DMS153 treated with DMSO at 0.1 percent for 48 hours (cell line): ENCODE results near the gene PSMD6.

Source experiments
- DNase-seq: peaks from one replicate; lab custom pipeline; 2025; ENCODE audit not compliant: unreplicated experiment; lab: John Stamatoyannopoulos, UW

Gene PSMD6

DNA sequence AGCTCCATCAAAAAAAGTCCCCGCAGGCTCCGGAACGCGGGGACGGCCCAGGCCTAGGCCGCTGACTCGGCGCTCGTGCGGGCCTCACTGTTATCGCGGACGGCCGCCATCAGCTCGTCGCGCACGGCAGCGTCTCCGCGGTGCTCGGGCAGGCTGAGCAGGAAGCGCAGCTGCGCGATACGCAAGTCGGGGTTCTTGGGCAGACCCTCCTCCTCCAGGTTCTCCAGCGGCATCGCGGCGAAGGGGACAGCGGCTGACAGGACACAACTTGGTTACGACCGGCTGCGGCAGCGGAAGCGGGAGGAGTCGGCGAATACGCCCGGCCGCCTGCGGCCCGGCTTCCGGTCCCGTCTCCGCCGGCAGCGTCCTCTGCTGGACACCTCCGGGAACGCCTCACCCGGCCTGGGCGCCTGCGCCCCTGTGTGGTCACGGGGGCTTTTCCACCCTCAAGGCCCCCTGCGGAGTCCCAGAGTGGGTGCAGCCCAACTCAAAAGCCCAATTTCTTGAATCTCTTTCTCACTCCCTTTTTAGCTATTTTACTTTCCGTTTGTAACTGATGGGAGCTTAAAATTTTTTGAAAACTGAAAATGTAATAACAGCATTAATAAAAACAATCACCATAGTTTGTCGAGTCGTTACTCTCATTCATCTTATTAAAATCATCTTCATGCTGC lies at the start of gene PSMD6:
TSS of gene PSMD6 (minus strand) at position 308 of the 674 bp plus-strand sequence. CDS start at position 233, 75 bp downstream.
- DNase-seq, result peak; percentile 5

DNA sequence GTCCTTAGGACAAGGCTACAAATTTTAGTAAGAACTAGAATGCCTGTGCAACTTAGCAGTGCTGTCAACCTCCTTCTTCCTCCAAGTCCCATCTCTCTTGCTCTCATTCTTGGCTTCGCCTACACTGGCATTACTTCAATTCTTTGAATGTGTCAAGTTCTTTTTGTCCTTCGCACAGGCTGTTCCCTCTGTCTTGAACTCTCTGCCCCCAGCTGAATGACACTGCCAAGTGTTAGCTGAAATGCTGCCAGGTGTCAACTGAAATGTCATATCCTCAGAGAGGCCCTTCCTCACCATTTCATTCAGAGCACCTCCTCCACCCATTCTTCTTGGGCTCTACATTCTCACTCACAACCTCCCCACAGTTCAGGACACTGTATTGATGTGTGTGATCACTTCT lies 48.8 kb upstream of the PSMD6 start:
- DNase-seq, result no peak

DNA sequence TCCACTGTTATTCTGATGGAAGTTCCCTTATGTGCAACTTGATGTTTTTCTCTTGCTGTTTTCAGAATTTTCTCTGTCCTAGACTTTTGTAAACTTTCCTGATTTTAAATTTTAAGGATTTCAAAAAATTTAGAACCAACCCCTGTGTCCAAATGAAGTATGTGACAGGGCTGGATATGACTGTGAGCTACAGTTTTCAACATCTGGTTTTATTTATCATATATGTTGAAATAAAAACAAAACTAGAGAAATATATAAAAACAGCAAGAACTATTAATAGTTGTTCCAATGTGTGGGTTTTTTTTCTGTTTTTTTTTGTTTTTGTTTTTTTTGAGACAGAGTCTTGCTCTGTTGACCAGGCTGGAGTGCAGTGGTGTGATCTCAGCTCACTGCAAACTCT lies 47.4 kb upstream of the PSMD6 start:
- no peak for DNase-seq

DNA sequence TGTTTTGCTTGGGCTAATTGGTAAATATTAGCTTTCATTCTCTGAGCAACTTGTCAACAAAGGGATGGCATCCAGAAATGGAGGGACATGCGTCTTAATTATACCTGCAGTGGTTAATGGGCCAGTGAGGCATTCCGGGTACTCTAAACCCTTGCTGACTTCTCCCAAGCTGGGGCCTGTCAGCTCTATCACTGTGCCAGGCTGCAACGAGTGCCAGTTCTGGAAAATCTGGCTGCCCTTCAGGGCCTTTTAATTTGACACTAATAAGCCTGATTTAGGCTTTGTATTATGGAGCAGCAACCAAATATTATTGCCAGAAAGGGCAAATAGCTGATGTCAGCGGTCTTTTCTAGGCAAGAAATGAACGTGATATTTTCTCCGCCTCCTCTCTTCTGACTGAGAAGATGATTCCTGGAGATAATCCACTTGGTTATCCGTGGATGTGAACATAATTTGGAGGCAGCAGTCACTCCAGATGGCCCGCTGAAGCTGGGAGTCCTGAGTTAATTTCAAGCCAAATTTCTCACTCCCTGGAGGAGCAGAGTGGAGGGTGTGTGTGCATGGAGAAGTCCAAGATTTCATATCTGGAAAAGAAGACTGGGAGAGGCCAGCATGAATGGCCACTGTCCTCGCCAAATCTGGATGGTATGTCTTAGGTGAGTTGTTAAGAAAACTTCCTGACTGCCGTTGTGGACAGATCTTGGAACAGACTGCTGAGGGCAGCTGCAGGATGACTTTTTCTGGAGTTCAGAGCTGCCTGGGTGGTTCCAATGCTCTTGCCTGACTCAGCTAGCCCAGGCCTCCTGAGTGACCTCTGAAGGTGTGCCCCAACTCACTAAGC lies 44.4 kb upstream of the PSMD6 start:
- no peak for DNase-seq

DNA sequence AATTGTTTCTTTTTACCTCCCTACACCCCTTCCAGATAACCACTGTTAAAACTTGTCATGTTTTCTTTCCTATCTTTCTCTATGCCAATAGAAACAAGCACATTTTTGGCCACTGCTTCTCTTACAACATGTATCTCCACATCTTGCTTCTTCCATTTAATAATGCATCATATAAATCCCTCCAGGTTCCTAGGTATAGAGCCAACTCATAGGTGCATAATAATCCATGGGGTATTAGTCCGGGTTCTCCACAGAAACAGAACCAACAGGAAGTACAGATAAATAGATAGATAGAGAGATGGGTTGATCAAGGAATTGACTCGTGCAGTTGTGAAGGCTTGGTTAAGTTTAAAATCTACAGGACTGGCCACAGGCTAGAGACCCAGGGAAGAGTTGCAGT lies 41.5 kb upstream of the PSMD6 start:
- no peak for DNase-seq

DNA sequence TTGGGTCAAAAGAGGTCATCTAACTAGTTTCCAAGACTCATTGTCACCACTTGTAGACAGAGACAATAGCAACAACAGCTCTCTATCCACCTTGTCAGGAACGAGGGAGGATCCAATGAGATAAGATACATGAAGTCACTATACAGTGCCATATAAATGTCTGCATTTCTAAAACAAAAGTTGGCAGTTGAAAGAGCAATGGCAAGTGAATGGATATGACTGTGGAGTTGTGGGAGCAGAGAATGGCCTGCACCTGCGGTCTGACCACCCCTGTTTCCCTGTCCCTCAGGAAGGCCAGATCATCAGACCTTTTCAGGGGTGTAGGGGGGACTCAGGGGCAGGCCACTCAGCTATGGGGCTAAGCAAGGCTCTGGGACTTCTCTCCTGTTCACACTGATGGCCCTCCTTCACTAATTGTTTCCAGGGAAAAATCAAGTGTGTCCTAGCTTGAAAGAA lies 40.7 kb upstream of the PSMD6 start:
- no peak for DNase-seq

DNA sequence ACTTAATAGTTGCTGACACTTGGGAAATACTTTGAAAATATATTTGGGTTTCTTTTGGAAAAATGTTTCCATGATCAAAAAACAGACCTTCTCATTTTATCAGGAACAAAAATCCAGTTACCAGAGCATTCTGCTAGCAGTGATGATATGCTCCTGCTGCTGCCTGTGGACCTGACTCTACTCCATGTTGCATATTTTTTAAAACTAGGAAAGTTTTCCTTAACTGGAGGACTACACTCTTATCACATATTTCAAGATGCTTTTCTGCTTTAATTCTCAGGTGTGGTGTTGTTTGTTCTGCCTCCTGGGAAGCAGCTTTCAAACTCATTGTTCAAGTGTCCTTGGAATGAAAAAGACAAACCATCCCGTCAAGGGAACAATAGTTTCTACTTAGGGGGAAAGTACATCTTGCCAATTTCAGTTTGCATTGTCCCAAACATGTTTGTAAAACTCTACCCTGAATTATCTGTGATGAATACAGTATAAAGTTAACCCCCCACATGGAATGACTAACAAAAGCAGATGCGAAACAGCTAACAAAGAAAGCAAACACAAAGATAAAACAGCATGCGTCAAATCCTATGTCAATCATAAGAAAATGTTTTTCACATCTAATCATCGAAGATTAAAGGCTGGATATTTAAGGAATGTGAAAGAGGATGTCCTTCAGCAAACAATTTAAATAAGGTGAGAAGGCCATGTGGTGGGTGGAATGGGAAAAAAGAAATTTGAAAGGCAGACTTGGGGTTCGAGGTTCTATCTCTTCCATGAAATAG lies 40.1 kb upstream of the PSMD6 start:
- DNase-seq, result no peak

DNA sequence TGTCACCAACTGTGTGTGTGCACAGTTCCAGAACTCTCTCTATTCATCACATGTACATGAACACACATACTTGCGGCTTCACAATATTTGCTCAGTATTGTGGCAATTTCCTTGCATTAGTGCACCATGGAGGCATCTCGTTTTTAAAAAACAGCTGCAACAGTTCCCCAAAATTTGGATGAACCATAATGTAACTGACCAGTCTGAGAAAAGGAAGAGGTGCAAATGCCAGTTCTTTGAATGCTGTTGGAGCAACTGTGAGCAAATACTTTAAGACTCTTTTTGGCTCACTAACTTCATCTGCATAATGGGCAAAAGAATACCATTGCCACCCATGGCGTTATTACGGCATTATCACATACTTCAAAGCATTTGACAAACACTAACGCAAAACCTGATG lies 38.3 kb upstream of the PSMD6 start:
- DNase-seq, result no peak

DNA sequence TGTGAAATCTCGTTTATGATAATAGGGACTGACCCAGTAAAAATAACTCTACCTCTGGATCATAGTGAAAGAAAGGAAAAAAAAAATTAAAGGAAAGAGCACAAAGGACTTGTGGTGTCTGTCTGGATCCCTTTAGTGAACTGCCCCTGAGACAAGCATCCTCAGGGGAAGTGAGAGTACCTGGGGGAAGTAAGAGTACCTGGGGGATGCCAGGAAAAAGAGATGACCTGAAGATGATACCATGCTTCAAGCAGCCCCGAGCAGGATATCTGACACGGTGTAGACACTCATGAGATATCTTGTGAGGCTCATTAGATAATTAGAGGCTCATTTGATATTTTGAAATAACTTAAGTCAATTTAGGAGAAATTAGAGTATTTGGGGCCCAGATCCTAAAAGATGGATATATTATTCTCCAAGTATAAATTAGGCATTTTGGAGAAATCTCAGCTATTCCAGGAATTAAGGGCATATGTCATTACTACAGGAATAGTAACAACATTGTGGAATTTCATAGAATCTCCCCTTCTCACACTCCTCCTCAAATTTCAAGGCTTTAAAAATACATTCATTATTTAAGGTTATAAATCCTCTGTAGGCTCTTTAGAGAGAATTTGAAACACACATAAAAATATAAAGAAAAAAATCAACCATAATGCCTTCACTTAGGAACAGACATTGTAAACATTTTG lies 36.3 kb upstream of the PSMD6 start:
- no peak for DNase-seq

DNA sequence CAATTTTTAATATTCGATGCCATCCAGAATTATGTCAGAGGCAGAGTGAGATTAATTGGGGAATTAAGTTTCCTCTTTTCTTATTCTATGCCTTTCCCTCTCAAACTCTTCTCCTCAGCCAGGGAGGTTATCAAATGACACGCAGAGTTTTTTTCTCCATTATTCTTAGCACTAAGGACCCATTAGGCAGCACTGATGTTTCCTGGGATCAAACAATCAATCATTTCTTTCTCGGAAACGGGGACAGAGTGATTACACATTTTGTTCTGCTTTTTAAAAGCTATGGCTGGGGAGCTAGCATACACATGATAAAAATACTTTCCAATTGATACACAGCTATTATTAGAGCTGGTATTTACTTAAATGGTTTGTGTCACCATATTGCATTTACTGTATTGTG lies 35.3 kb upstream of the PSMD6 start:
- no peak for DNase-seq

DNA sequence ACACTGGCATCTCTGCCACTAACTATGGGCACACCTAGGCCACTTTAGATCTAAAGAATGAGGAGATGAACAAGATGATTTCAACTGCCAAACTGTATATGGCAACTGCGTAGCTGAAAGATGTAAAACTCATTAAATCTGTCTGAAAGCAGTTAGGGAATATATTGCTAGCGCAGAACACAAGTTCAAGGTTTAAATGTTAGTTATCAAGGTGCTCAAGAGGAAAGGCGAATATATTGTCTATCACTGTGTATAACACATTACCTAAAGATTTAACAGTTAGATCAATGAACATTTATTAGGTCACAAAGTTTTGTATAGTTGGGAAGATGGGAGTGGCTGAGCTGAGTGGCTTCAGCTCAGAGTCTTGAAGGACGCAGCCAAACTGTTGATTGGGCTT lies 33.9 kb upstream of the PSMD6 start:
- DNase-seq, result no peak

DNA sequence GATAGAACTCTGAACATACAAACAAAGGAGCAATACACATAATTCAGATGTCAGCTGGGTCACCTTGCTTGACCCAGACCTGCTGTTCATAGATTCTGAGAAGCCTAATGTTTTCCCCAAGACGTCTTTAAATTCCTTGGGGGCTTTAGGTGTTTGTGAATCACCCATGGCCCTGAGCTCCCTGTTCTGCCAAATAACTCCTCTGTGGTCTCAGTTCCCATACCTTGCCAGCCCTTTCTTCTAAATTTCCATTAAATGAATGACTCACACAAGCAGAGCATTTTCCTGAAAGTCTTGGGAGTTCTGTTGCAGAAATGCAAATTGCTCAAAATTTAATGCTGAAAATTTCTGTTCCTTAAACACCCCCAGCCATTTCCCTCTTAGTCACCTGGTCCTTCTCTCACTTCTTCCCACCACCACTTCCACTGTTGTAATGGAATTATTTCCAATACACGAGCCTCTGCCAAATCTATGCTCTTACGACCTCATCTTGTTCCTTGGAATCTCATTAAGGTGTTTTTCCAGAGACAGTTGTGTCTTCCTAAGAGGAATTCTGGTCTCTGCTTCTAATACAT lies 33.4 kb upstream of the PSMD6 start:
- no peak for DNase-seq

DNA sequence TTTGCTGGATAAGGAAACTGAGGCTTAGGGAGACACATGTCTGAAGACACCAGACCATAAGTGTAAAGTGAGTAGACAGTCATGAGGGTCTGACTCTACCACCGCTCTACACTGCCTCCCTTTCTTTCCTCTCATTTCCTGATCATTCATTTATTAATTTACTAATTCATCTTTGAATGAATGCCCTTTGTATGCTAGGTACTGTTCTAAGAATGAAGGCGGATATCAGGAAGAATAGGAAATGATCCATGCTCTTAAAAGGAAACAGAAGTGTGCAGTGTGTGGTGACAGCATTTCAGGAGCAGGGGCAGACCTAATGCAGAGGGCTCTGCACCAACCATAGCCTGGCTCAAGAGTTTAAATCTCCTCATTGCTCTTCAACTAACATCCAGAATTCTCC lies 31.8 kb upstream of the PSMD6 start:
- DNase-seq, result no peak

DNA sequence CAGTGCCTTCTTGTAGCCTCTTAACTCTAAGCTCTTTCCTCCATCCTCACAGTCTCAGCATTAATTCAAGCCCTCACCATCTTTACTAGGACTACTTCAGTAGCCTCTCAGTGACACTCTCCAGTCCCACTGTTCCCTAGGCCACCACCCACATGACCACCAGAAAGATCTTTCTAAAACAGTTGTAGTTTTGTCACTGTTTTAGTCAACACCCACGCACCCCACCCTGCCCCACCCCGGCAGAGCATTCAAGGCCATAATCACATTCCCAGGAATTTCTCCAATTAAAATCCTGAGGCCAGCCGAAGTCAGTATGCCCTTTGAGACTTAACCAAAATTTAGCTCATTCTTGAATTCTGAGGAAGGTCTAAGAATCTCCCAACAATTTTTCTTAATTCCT lies 31.2 kb upstream of the PSMD6 start:
- DNase-seq, result no peak

DNA sequence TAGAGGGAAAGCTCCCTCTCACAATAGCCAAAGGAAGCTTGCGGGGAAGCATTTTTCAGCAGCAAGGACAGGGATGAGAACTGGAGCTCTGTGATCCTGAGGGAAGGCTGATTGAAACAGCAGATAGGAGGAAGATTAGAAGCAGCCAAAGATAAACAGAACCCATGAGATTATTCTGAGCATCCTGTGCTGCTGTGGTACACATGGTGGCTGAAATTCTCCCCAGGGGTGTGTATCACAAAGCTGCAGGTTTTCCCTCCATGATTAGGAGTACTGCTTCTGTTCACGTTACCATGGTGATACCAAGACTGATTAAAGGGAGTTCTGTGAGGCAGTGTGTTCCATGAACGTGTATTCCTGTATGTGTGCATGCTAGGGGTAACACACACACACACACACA lies 30.3 kb upstream of the PSMD6 start:
- DNase-seq, result no peak

DNA sequence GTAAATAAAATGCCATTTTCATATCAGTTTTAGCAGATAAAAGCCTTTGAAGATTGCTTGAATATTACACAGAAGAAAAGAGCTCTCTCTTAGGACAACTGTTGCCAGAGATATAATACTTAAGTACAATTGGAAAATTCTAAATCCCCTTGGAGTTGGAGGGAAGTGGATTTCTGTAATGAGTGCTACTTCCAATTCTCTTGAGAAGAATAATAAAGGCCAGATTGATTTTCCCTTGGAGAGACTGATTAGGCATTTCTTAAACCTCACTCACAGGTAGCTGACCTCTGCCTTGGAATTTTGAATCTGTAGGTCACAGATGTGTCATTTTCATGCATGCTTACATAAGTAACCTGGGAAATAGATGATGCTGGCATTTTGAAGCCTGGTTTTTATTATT lies 29.8 kb upstream of the PSMD6 start:
- no peak for DNase-seq

DNA sequence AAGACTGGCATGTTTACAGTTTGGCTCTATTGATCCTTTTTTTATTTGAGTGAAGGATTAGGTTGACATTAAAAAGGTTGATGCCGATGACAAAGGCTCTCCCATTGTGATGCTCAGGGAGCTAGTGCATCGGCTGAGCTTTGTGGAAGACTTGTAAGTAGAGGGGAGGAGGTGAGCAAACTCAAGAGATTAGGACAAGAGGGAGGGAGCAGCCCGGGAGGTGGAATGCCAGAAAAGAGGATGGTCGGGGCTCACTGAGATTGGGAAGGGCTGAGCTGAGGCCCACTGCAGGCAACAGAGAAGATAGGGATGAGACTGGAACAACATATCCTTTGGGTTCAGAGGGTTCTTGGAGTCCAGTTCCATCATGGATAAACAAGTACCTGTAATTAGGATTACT lies 26.5 kb upstream of the PSMD6 start:
- DNase-seq, result no peak

DNA sequence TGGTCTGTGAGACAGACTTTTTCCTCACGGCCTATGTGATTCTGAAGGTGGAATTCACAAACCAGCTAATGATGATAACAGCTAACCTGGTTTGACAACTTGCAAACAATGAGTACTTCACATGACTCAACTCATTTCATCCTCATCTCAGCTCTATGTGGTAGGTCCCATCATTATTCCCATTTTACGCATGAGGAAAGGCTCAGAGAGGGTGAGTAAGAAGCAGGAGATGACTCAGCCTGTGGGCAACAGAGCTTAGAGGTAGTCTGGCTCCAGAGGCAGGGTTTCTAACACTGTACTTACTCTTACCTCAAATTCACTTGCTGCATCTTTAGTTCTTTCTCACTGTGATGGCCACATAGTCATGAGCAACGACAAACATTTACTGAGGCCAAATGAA lies 25.8 kb upstream of the PSMD6 start:
- DNase-seq, result no peak

DNA sequence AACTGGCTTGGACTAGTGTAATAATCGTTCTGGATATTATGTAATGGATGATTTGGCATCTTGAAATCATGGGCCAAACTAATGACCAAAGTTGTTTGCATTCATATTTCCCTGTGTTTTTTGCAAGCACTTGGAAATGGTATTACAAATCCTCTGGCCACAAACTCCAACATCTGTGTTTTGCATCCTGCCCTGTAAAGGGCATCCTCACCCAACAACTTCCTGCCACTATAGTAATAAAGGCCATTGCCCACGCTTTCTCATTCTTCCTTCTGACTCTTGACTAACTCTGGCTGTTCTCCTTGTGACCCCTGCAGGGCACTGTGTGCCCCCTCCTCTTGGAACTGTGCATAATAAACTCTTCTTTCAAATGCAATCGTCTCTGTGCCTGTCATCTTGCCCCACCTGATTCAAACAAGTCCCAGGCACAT lies 25.4 kb upstream of the PSMD6 start:
- no peak for DNase-seq

DNA sequence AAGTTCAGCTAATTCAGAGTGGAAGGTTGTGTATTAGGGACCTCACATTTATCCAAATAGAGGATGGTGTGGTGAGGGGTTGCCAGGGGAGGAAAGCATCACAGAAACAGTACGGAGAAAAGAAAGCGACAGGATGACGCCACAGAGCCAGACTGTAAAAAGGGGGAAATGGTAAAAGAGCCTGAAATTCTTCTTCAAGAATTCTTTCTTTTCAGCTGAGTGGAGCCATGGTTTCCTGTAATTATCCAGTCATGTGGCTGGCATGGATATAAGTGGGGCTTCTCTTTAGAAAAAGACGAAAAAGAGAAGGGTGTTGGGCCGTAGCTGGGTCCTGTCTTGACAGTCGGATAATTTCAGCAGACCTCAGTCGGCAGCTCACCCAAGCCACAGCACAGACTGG lies 24.5 kb upstream of the PSMD6 start:
- no peak for DNase-seq
